OCI-LY1 (cell line): ENCODE results near the gene GJC1.

ENCODE experiments used
- H2AFZ ChIP-seq: fragments of 200-600 bp; sonication (generic), shearing (Covaris generic); 2 replicates; pipeline ENCODE4 v1.6.0; 2014; ENCODE audit warnings: antibody characterized with exemption, mild to moderate bottlenecking, low read length
- H3F3A ChIP-seq: fragments of 200-600 bp; sonication (generic), shearing (Covaris generic); 2 replicates; pipeline ENCODE4 v1.6.0; 2014; ENCODE audit warnings: mild to moderate bottlenecking, antibody characterized with exemption, low read length, moderate library complexity; ENCODE audit not compliant: insufficient read depth
- H3K27ac ChIP-seq: fragments of 200-600 bp; sonication (generic); 2 replicates; pipeline ENCODE4 v1.5.1; 2014; ENCODE audit warnings: low read length, mixed run types, mild to moderate bottlenecking, low read depth; ENCODE audit not compliant: poor library complexity, severe bottlenecking
- H3K27me3 ChIP-seq: fragments of 200-600 bp; sonication (generic); 2 replicates; pipeline ENCODE4 v1.6.0; 2014; ENCODE audit warnings: antibody characterized with exemption, mild to moderate bottlenecking, low read length, moderate library complexity; ENCODE audit not compliant: insufficient read depth
- H3K36me3 ChIP-seq: fragments of 200-600 bp; sonication (generic); 2 replicates; pipeline ENCODE4 v1.6.1; 2014; ENCODE audit warnings: mild to moderate bottlenecking, antibody characterized with exemption, low read length, moderate library complexity, mixed read lengths; ENCODE audit not compliant: insufficient read depth
- H3K4me1 ChIP-seq: fragments of 200-600 bp; sonication (generic); 2 replicates; pipeline ENCODE4 v1.5.1; 2014; ENCODE audit warnings: mild to moderate bottlenecking, low read length, moderate library complexity; ENCODE audit not compliant: insufficient read depth, severe bottlenecking
- H3K4me2 ChIP-seq: fragments of 200-600 bp; sonication (generic), shearing (Covaris generic); 2 replicates; pipeline ENCODE4 v1.6.1; 2014; ENCODE audit warnings: low read length
- H3K4me3 ChIP-seq: fragments of 200-600 bp; sonication (generic); 2 replicates; pipeline ENCODE4 v1.5.1; 2014; ENCODE audit warnings: low read length, low read depth, mild to moderate bottlenecking, mixed read lengths; ENCODE audit not compliant: poor library complexity, severe bottlenecking
- H3K79me2 ChIP-seq: fragments of 200-600 bp; shearing (Covaris generic); 2 replicates; pipeline ENCODE4 v1.6.1; 2016; ENCODE audit warnings: mixed run types, low read length, mixed read lengths; ENCODE audit not compliant: insufficient read depth
- H3K9ac ChIP-seq: fragments of 200-600 bp; sonication (generic), shearing (Covaris generic); 2 replicates; pipeline ENCODE4 v1.6.1; 2014; ENCODE audit warnings: mild to moderate bottlenecking, low read length, mixed read lengths
- H3K9me2 ChIP-seq: fragments of 200-600 bp; sonication (generic), shearing (Covaris generic); 2 replicates; pipeline ENCODE4 v1.6.1; 2014; ENCODE audit warnings: low read depth, mild to moderate bottlenecking, low read length, mixed read lengths
- H3K9me3 ChIP-seq: fragments of 200-600 bp; shearing (Covaris generic); 2 replicates; pipeline ENCODE4 v1.6.1; 2014; ENCODE audit warnings: low read length, mixed read lengths
- H4K20me1 ChIP-seq: fragments of 200-600 bp; sonication (generic), shearing (Covaris generic); 2 replicates; pipeline ENCODE4 v1.6.0; 2016; ENCODE audit warnings: mild to moderate bottlenecking, low read length; ENCODE audit not compliant: insufficient read depth
- EZH2 ChIP-seq: fragments of 200-600 bp; sonication (generic), shearing (Covaris generic); IDR thresholded peaks from 2 replicates; pipeline ENCODE4 v1.8.0; 2017; ENCODE audit warnings: borderline replicate concordance, mixed run types, mild to moderate bottlenecking, antibody characterized with exemption, low read length, moderate library complexity, mixed read lengths
- TF ChIP-seq, protein P1 (sequence below): fragments of 200-600 bp; sonication (generic), shearing (Covaris generic); IDR thresholded peaks from 2 replicates; pipeline ENCODE4 v1.5.1; 2017; ENCODE audit warnings: mild to moderate bottlenecking, antibody characterized with exemption, low read length, moderate library complexity, mixed read lengths

The GJC1 gene

DNA sequence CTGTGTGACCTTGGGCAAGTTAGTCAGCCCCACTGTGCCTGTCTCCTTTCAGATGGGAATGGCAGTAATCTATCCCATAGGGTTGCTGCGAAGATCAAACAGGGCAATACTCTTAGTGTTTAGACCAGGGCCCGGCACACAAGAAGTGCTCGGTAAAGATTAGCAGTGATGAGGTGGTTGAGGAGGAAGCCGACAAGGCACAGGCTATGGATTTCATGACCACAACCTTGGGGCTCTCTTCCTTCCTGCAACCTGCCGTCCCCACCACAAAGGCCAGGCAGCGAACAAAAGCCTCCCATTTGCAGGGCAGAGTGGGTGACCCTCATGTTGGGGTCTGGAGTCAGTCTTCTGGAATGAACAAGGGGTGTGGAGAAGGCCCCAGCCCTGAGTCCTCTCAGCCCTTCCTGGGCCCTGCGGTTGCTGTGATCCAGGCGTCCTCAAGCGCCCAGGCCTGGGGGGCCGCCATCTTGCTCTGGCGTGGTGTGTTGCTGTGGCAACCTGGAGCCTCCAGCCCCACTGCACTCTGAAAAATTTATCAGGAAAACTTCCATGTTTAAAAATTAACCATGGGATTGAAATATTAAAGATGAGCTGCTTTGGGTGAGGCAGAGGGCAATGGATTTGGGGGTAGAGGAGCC lies 61.5 kb downstream of the GJC1 start:
- H3K79me2 ChIP-seq: no peaks in the 10 kb centered on the region
- H3K36me3 ChIP-seq: no peaks in the 10 kb centered on the region
- H2AFZ ChIP-seq: no peak overlapping the region
- H3F3A ChIP-seq: no peaks in the 10 kb centered on the region
- no peaks in the 10 kb centered on the region for H3K9me3 ChIP-seq
- TF ChIP-seq, protein P1, sequence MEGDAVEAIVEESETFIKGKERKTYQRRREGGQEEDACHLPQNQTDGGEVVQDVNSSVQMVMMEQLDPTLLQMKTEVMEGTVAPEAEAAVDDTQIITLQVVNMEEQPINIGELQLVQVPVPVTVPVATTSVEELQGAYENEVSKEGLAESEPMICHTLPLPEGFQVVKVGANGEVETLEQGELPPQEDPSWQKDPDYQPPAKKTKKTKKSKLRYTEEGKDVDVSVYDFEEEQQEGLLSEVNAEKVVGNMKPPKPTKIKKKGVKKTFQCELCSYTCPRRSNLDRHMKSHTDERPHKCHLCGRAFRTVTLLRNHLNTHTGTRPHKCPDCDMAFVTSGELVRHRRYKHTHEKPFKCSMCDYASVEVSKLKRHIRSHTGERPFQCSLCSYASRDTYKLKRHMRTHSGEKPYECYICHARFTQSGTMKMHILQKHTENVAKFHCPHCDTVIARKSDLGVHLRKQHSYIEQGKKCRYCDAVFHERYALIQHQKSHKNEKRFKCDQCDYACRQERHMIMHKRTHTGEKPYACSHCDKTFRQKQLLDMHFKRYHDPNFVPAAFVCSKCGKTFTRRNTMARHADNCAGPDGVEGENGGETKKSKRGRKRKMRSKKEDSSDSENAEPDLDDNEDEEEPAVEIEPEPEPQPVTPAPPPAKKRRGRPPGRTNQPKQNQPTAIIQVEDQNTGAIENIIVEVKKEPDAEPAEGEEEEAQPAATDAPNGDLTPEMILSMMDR: no peak
- TF ChIP-seq EZH2: no peak
- H3K9ac ChIP-seq: no peak overlapping the region
- no peak overlapping the region for H3K4me2 ChIP-seq
- no peaks in the 10 kb centered on the region for H3K27me3 ChIP-seq
- no peak overlapping the region for H3K27ac ChIP-seq
- no peaks in the 10 kb centered on the region for H4K20me1 ChIP-seq
- no peaks in the 10 kb centered on the region for H3K4me1 ChIP-seq
- no peaks in the 10 kb centered on the region for H3K9me2 ChIP-seq
- no peak overlapping the region for H3K4me3 ChIP-seq

DNA sequence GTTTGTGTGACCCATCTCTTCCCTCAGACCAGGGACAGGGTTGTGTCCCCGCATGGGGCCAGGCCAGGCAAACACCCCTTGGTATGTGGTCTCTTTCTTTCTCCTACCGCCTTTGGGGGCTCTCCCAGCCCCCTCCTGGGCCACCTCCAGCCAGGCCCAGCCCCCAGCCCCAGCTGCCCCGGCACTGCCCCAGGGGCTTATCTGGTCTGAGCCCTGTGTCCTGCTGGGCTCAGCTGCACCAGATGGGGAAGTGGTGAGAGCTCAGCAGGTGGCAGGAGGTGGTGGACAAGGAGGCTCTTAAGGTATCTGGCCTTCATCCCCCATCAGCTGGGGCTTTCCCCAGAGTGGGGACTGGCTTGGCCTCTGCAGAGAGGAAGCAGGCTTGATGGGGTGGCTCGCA lies 62.6 kb downstream of the GJC1 start:
- Histone ChIP-seq H3K9me2 (no peaks in the 10 kb centered on the region), H3F3A (no peaks in the 10 kb centered on the region), H2AFZ (no peak overlapping the region), H4K20me1 (no peaks in the 10 kb centered on the region), H3K79me2 (no peaks in the 10 kb centered on the region), H3K9ac (no peak overlapping the region), H3K4me2 (no peak overlapping the region), H3K9me3 (no peaks in the 10 kb centered on the region), H3K4me3 (no peak overlapping the region), H3K36me3 (no peaks in the 10 kb centered on the region), H3K27me3 (no peaks in the 10 kb centered on the region), H3K4me1 (no peaks in the 10 kb centered on the region), H3K27ac (no peak overlapping the region)
- TF ChIP-seq, protein P1: no peak
- TF ChIP-seq EZH2: no peak

DNA sequence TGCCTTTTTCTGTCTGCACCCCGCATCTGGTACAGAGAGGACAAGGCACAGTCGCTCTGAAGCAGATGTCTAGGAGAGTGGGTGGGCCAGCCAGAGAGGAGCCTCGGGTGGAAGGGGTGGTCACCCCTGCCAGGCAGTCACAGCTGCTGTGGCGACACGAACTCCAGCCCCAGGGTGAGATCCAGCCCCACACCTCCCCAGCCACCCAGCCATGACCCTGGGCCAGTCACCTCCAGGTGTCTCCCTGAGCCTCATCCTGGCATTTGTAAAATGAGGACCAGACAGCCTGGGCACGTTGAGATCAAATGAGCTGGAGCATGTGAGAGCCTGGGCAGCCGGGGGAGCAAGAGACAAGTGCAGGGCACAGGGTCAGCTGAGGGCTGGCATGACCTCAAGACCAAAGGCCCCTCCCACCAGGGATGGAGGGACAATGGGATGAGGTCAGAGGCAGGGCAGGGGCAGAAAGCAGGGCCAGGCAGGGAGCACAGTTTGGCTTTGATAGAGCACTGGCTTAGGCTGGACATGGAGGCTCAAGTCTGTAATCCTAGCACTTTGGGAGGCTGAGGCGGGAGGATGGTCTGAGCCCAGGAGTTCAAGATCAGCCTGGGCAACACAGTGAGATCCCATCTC lies 63.6 kb downstream of the GJC1 start:
- Histone ChIP-seq H3K79me2 (no peaks in the 10 kb centered on the region), H3F3A (no peaks in the 10 kb centered on the region), H4K20me1 (no peaks in the 10 kb centered on the region), H3K9me3 (no peaks in the 10 kb centered on the region), H3K27me3 (no peaks in the 10 kb centered on the region), H3K4me1 (no peaks in the 10 kb centered on the region), H3K9ac (no peak overlapping the region), H3K27ac (no peak overlapping the region), H3K9me2 (no peaks in the 10 kb centered on the region), H3K4me2 (no peak overlapping the region), H2AFZ (no peak overlapping the region), H3K4me3 (no peak overlapping the region), H3K36me3 (no peaks in the 10 kb centered on the region)
- TF ChIP-seq, protein P1: no peak
- TF ChIP-seq EZH2: no peak
